ENCODE results near the gene PLCB2. TPM values are rescaled to one million over a fixed set of nuclear protein-coding genes. Genes with fewer than 3 reads are reported as not detected.

Gene PLCB2
- total RNA-seq, 1 experiment from 2014 or later, result 1.7 TPM

DNA sequence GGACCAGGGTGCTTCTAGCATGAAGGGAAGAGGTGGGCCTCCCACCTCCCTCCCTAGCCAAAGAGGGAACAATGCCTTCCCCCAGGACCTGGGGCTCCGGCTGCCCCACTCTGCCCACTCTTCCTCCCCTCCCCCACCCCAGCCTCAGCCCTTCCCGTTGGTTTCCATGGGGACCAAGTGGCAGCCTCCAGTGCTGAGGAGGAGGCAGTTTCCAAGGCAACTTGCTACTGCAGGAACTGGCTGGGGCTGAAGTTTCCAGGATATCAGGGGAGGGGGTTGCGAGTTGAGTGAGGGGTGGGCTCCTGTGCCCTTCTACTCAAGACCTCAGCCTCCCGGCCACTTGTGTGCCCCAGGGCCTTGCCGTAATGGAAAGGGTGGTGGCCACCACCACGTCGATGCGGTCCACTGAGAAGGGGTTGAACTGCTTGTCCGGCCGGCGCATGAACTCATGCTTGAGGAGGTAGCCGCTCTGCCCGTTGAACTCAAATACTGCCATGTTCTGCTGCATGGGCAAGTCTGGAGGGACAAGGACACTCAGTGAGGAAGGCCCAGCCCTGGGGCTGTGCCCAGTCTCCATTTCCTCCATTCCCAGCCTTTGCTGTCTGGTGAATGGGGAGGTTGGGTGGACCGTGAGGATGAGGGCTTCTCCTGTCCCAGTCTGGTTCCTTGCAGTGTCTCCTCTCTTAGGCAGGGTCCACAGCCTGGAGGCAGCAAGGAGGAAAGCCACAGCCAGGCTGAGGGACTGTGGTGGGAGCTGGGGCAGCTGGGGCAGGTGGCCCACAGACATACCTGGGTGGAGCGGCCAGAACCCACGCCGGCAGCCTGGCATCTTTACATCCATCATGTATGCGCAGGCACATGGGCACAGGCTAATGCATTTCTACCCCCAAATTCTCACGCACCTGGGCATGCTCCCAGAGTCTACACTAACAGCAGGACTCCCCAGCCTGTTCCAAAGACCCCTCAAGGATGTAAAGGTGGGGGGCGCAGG is 13.5 kb downstream of the PLCB2 start:
- no TSS peak for BruUV-seq (replicated peaks)
- H3K27me3 ChIP-seq (ENCODE audit: control insufficient read depth, insufficient read depth, low read length), result no peaks in the 10 kb centered on the region
- in situ Hi-C loops (cut with HindIII; ENCODE audit: low pct_unique_long_range_greater_than_20kb, low sequenced_read_pairs) (no loop called here), intact Hi-C loops (cut with micrococcal nuclease; ENCODE audit: unreplicated experiment) (no loop called here)
- ChIA-PET POLR2A (interaction anchor here (0.6 kb wide), 1 partner anchor 198 kb away, joined by 8 read pairs; no protein-coding TSS in a partner anchor), CTCF (no interaction called here)
- no peak overlapping the region for H3K4me3 ChIP-seq (ENCODE audit: low read depth in 2 of 2, low read length in 2 of 2)
- H3K27ac ChIP-seq (ENCODE audit: low read length), result no peak overlapping the region
- no peaks in the 10 kb centered on the region for H3K36me3 ChIP-seq (ENCODE audit: control insufficient read depth, insufficient read depth, low read length)
- TF ChIP-seq REST (IDR thresholded peaks at IDR 0.05; ENCODE audit: insufficient read depth in 1 of 2, low read depth in 2 of 2, low read length in 1 of 2) (no peak), CTCF (IDR thresholded peaks at IDR 0.05) (no peak)
- H3K4me1 ChIP-seq (ENCODE audit: control insufficient read depth, insufficient read depth, low read length), result peaks cover 8% of the 10 kb centered on the region; the same call in 1 of the 2 replicates
- DNase-seq (ENCODE audit: low read depth, low spot score), result no peak
- H3K9me3 ChIP-seq (ENCODE audit: control insufficient read depth, insufficient read depth, low read depth, low read length), result no peaks in the 10 kb centered on the region
- ATAC-seq, result no peak

- ATAC-seq (no peak), DNase-seq (ENCODE audit: low read depth, low spot score) (no peak)
- no peaks in the 10 kb centered on the region for H3K9me3 ChIP-seq (ENCODE audit: control insufficient read depth, insufficient read depth, low read depth, low read length)
- H3K27me3 ChIP-seq (ENCODE audit: control insufficient read depth, insufficient read depth, low read length), result no peaks in the 10 kb centered on the region
- CTCF ChIA-PET, result no interaction called here
- BruUV-seq (replicated peaks), result no TSS peak
- in situ Hi-C loops (cut with HindIII; ENCODE audit: low pct_unique_long_range_greater_than_20kb, low sequenced_read_pairs) (no loop called here), intact Hi-C loops (cut with micrococcal nuclease; ENCODE audit: unreplicated experiment) (no loop called here)
- no peaks in the 10 kb centered on the region for H3K36me3 ChIP-seq (ENCODE audit: control insufficient read depth, insufficient read depth, low read length)
- POLR2A ChIA-PET, result no interaction called here
- H3K4me3 ChIP-seq (ENCODE audit: low read depth in 2 of 2, low read length in 2 of 2), result no peak overlapping the region
- TF ChIP-seq REST (IDR thresholded peaks at IDR 0.05; ENCODE audit: insufficient read depth in 1 of 2, low read depth in 2 of 2, low read length in 1 of 2) (no peak), TCF7L2 (IDR thresholded peaks at IDR 0.05; ENCODE audit: low read depth, low read length) (no peak)
- H3K27ac ChIP-seq (ENCODE audit: low read length), result no peak overlapping the region
- H3K4me1 ChIP-seq (ENCODE audit: control insufficient read depth, insufficient read depth, low read length), result peaks cover 9% of the 10 kb centered on the region; the same call in 1 of the 2 replicates
Observed at GRCh38 chr15:40293006-40293405, 14.7 kb downstream of the PLCB2 start.

All from Panc1 (cell line).